Transverse colon (tissue), 4 donors: Measurements from ENCODE around the gene E2F4. TPM values are rescaled to one million over a fixed set of nuclear protein-coding genes. Genes with fewer than 3 reads are reported as not detected.

Source experiments
- DNase-seq: peaks from one replicate; pipeline ENCODE4 v3.0.0-alpha.2; 2019
- H3K27ac ChIP-seq, 4 donors: fragments of 200-600 bp; sonication (generic); 2 replicates each; pipeline ENCODE4 v1.5.1; 2016 to 2018; ENCODE audit warnings: inconsistent platforms in 4 of 4
- H3K27me3 ChIP-seq: fragments of 200-600 bp; sonication (generic); 2 replicates; pipeline ENCODE4 v1.5.1; 2017; ENCODE audit warnings: inconsistent platforms
- H3K36me3 ChIP-seq, 4 donors: fragments of 200-600 bp; sonication (generic); 2 replicates each; pipeline ENCODE4 v1.5.1; 2017 to 2019; ENCODE audit warnings: inconsistent platforms in 4 of 4
- H3K4me1 ChIP-seq, 4 donors: fragments of 200-600 bp; sonication (generic); 2 replicates each; pipeline ENCODE4 v1.5.1; 2017 to 2020; ENCODE audit warnings: inconsistent platforms in 4 of 4
- H3K4me3 ChIP-seq, 4 donors: fragments of 200-600 bp; sonication (generic); 1 replicate in 1 of 4; 2 replicates in 3 of 4; pipeline versions ENCODE4 v1.5.1 to v1.6.1; 2017 to 2019; ENCODE audit warnings: inconsistent platforms in 4 of 4
- H3K9me3 ChIP-seq, 2 donors: fragments of 200-600 bp; sonication (generic); 2 replicates each; pipeline ENCODE4 v1.5.1; 2017 to 2019; ENCODE audit warnings: inconsistent platforms in 2 of 2
- CTCF ChIP-seq, 5 experiments: fragments of 200-600 bp in 3 of 5; fragments of 450-650 bp in 2 of 5; sonication (generic) in 3 of 5; IDR thresholded peaks; 1 replicate in 2 of 5; 2 replicates in 3 of 5; pipeline ENCODE4 v1.5.1; 2016 to 2017; ENCODE audit warnings: antibody characterized with exemption in 5 of 5, inconsistent platforms in 3 of 5, mild to moderate bottlenecking in 2 of 5, moderate library complexity in 1 of 5
- EP300 ChIP-seq: sonication (generic); formaldehyde crosslinking; IDR thresholded peaks from one replicate; pipeline ENCODE4 v1.6.1; 2017; ENCODE audit warnings: antibody characterized with exemption, low read depth
- POLR2A ChIP-seq: fragments of 450-650 bp; IDR thresholded peaks from one replicate; pipeline ENCODE4 v1.6.1; 2016; ENCODE audit warnings: antibody characterized with exemption, mild to moderate bottlenecking, moderate library complexity
- POLR2AphosphoS5 ChIP-seq, 3 donors: sonication (generic); formaldehyde crosslinking; IDR thresholded peaks; one replicate each; pipeline ENCODE4 v1.6.1; 2016; ENCODE audit warnings: antibody characterized with exemption in 3 of 3
- WGBS, 2 donors: methylation state at CpG; one replicate each; pipeline ENCODE4 v1.1.5; 2018; ENCODE audit warnings: low coverage in 1 of 2; 5-methylcytosine and 5-hydroxymethylcytosine counted together
- in situ Hi-C, 4 donors: fragments of 200-750 bp; cut with MboI; loops; one replicate each; pipeline versions ENCODE4 v1.15.0 to v1.15.1; 2017; ENCODE audit warnings: low sequenced_read_pairs in 3 of 4, low pct_ligation_motif_present in 1 of 4, low pct_unique_long_range_greater_than_20kb in 1 of 4
- intact Hi-C: fragments of 100-400 bp; cut with DNase I; formaldehyde crosslinking; loops from one replicate; pipeline ENCODE4 v1.15.1; 2023; ENCODE audit warnings: low total_unique reads
- total RNA-seq, 4 donors: library from RNA; depleted of rRNA; stranded (reverse); fragments of >200 nt; gene quantifications; one replicate each; pipeline ENCODE4 v1.1.0, GENCODE V29; 2016

E2F4 gene
- total RNA-seq, 4 donors from 2014 or later: 97.5 to 224 (median 159) TPM

- Histone ChIP-seq H3K27me3 (no peaks in the 10 kb centered on the region), H3K4me1 (peaks cover 12 to 32% (median 23%) of the 10 kb centered on the region in 4 donors), H3K36me3 (no peaks in the 10 kb centered on the region), H3K4me3 (peak overlapping the region in 3 of 4 donors; percentile 52 to 77 (median 64)), H3K27ac (peak overlapping the region; percentile 93 to 96 (median 94)), H3K9me3 (no peaks in the 10 kb centered on the region)
- intact Hi-C loops (loop anchor here (2.0 kb wide), 1 partner anchor 26 kb away; the partner anchor contains the start of genes FBXL8 and TRADD), in situ Hi-C loops (no loop called here)
- WGBS, 2 donors: 32% methylated on average over 29 of the region's 43 CpGs; no CpG with 5 or more reads in 1 of the 2 donors
- TF ChIP-seq POLR2A (no peak), POLR2AphosphoS5 (IDR thresholded peaks at IDR 0.05) (peak in 2 of 3 donors; percentile 60 to 66), CTCF (IDR thresholded peaks at IDR 0.05) (peak; percentile 76 to 89 (median 81)), EP300 (no peak)
- DNase-seq: peak; percentile 94
Measured at GRCh38 chr16:67184995-67185650, 6.8 kb upstream of the E2F4 start.

- WGBS, 2 donors: 0 to 8% methylated on average over 7 to 12 of the region's 12 CpGs
- Histone ChIP-seq H3K27ac (peak overlapping the region in 1 of 4 donors; percentile 94), H3K36me3 (no peaks in the 10 kb centered on the region), H3K27me3 (no peaks in the 10 kb centered on the region), H3K4me3 (peak overlapping the region in 2 of 4 donors; percentile 9 to 77), H3K4me1 (peaks cover 12 to 32% (median 23%) of the 10 kb centered on the region in 4 donors), H3K9me3 (no peaks in the 10 kb centered on the region)
- in situ Hi-C loops (no loop called here), intact Hi-C loops (loop anchor here (2.0 kb wide), 1 partner anchor 27 kb away; the partner anchor contains the start of genes FBXL8 and TRADD)
- DNase-seq: no peak
- TF ChIP-seq CTCF (IDR thresholded peaks at IDR 0.05): no peak
- no peak for TF ChIP-seq EP300
- TF ChIP-seq POLR2AphosphoS5 (IDR thresholded peaks at IDR 0.05): no peak
- TF ChIP-seq POLR2A: no peak
Measured at GRCh38 chr16:67185651-67186134, 6.3 kb upstream of the E2F4 start.

- Histone ChIP-seq H3K4me3 (no peak overlapping the region), H3K9me3 (no peaks in the 10 kb centered on the region), H3K36me3 (no peaks in the 10 kb centered on the region), H3K4me1 (peaks cover 12 to 36% (median 24%) of the 10 kb centered on the region in 4 donors), H3K27ac (no peak overlapping the region), H3K27me3 (no peaks in the 10 kb centered on the region)
- TF ChIP-seq POLR2AphosphoS5 (IDR thresholded peaks at IDR 0.05) (no peak), EP300 (no peak), CTCF (IDR thresholded peaks at IDR 0.05) (no peak), POLR2A (no peak)
- no peak for DNase-seq
- intact Hi-C loops (no loop called here), in situ Hi-C loops (no loop called here)
- 53% methylated on average over 5 of the region's 5 CpGs; no CpG with 5 or more reads in 1 of the 2 donors for WGBS, 2 donors
Measured at GRCh38 chr16:67186550-67186950, 5.4 kb upstream of the E2F4 start.

GRCh38 chr16:67187175-67187890 is 4.6 kb upstream of the E2F4 start:
- Histone ChIP-seq H3K4me3 (no peak overlapping the region), H3K4me1 (peaks cover 12 to 34% (median 25%) of the 10 kb centered on the region in 4 donors), H3K27me3 (no peaks in the 10 kb centered on the region), H3K9me3 (no peaks in the 10 kb centered on the region), H3K27ac (no peak overlapping the region), H3K36me3 (no peaks in the 10 kb centered on the region)
- intact Hi-C loops (no loop called here), in situ Hi-C loops (no loop called here)
- 87% methylated on average over 15 of the region's 26 CpGs; no CpG with 5 or more reads in 1 of the 2 donors for WGBS, 2 donors
- TF ChIP-seq POLR2A: no peak
- TF ChIP-seq POLR2AphosphoS5 (IDR thresholded peaks at IDR 0.05): no peak
- TF ChIP-seq CTCF (IDR thresholded peaks at IDR 0.05): no peak
- TF ChIP-seq EP300: no peak
- DNase-seq: no peak
